Mesenchymal stem cell (in vitro differentiated cells and primary cell): Measurements from ENCODE around the gene GALNT16.

ENCODE experiments used
- DNase-seq: peaks from one replicate; pipeline ENCODE4 v3.0.0-alpha.2; 2013
- H2AFZ ChIP-seq: one replicate; pipeline ENCODE4 v1.6.1; 2013; ENCODE audit warnings: low read depth, mild to moderate bottlenecking, control low read depth, inconsistent platforms, low read length, moderate library complexity
- H2AK5ac ChIP-seq: 2 replicates; pipeline ENCODE4 v1.6.1; 2013; ENCODE audit warnings: low read length, moderate library complexity, mild to moderate bottlenecking, inconsistent platforms; ENCODE audit not compliant: severe bottlenecking
- H2BK120ac ChIP-seq: one replicate; pipeline ENCODE4 v1.6.1; 2013; ENCODE audit warnings: low read depth, mild to moderate bottlenecking, inconsistent platforms, low read length, moderate library complexity
- H2BK12ac ChIP-seq, 2 experiments: one replicate each; pipeline ENCODE4 v1.6.1; 2013; ENCODE audit warnings: inconsistent platforms in 2 of 2, low read length in 2 of 2, mild to moderate bottlenecking in 2 of 2, moderate library complexity in 2 of 2, control low read depth in 1 of 2
- H2BK15ac ChIP-seq: one replicate; pipeline ENCODE4 v1.6.1; 2013; ENCODE audit warnings: mild to moderate bottlenecking, low read depth, inconsistent platforms; ENCODE audit not compliant: poor library complexity, severe bottlenecking
- H2BK5ac ChIP-seq: 2 replicates; pipeline ENCODE4 v1.6.1; 2013; ENCODE audit warnings: low read depth, mild to moderate bottlenecking, low read length, control low read depth, inconsistent platforms; ENCODE audit not compliant: poor library complexity, severe bottlenecking
- H3K14ac ChIP-seq, 2 experiments: one replicate each; pipeline ENCODE4 v1.6.1; 2013; ENCODE audit warnings: inconsistent platforms in 2 of 2, low read length in 2 of 2, control low read depth in 1 of 2, mild to moderate bottlenecking in 1 of 2, moderate library complexity in 1 of 2
- H3K18ac ChIP-seq, 2 experiments: one replicate each; pipeline ENCODE4 v1.6.1; 2013; ENCODE audit warnings: inconsistent platforms in 2 of 2, low read length in 2 of 2, control low read depth in 1 of 2, low read depth in 1 of 2, mild to moderate bottlenecking in 1 of 2
- H3K23ac ChIP-seq, 2 experiments: one replicate each; pipeline ENCODE4 v1.6.1; 2013; ENCODE audit warnings: inconsistent platforms in 2 of 2, low read length in 2 of 2, mild to moderate bottlenecking in 2 of 2, moderate library complexity in 2 of 2, control low read depth in 1 of 2
- H3K27ac ChIP-seq: 2 replicates; pipeline ENCODE4 v1.5.1; 2013; ENCODE audit warnings: mild to moderate bottlenecking, moderate library complexity, low read length, control low read depth, inconsistent platforms; ENCODE audit not compliant: poor library complexity, severe bottlenecking
- H3K27me3 ChIP-seq, 2 experiments: 2 replicates each; pipeline versions ENCODE4 v1.6.1 to v1.7.0; 2013; ENCODE audit warnings: low read length in 2 of 2, mild to moderate bottlenecking in 2 of 2, moderate library complexity in 2 of 2, control low read depth in 1 of 2, inconsistent platforms in 1 of 2; ENCODE audit not compliant: control insufficient read depth in 1 of 2, insufficient read depth in 1 of 2
- H3K36me3 ChIP-seq, 2 experiments: 2 replicates each; pipeline versions ENCODE4 v1.6.1 to v1.7.0; 2013; ENCODE audit warnings: low read length in 2 of 2, control low read depth in 1 of 2, inconsistent platforms in 1 of 2, low read depth in 1 of 2, mild to moderate bottlenecking in 1 of 2; ENCODE audit not compliant: insufficient read depth in 2 of 2, control insufficient read depth in 1 of 2
- H3K4ac ChIP-seq, 2 experiments: one replicate each; pipeline ENCODE4 v1.6.1; 2013; ENCODE audit warnings: inconsistent platforms in 2 of 2, low read length in 2 of 2, mild to moderate bottlenecking in 2 of 2, moderate library complexity in 2 of 2, control low read depth in 1 of 2, low read depth in 1 of 2
- H3K4me1 ChIP-seq: 2 replicates; pipeline ENCODE4 v1.6.1; 2013; ENCODE audit warnings: low read depth, low read length, control low read depth; ENCODE audit not compliant: control insufficient read depth, insufficient read depth
- H3K4me2 ChIP-seq: 2 replicates; pipeline ENCODE4 v1.6.1; 2013; ENCODE audit warnings: low read length, mild to moderate bottlenecking, inconsistent platforms; ENCODE audit not compliant: poor library complexity, severe bottlenecking
- H3K4me3 ChIP-seq, 2 experiments: 2 replicates each; pipeline versions ENCODE4 v1.5.1 to v1.7.0; 2013; ENCODE audit warnings: low read length in 2 of 2, mild to moderate bottlenecking in 2 of 2, control low read depth in 1 of 2, low read depth in 1 of 2; ENCODE audit not compliant: insufficient read depth in 1 of 2
- H3K79me1 ChIP-seq: replicated peaks from 2 replicates; pipeline ENCODE4 v1.6.1; 2013; ENCODE audit warnings: mild to moderate bottlenecking, control low read depth, low read length, inconsistent platforms; ENCODE audit not compliant: poor library complexity, severe bottlenecking
- H3K9ac ChIP-seq: 2 replicates; pipeline ENCODE4 v1.7.0; 2013; ENCODE audit warnings: mild to moderate bottlenecking, low read length, moderate library complexity
- H3K9me3 ChIP-seq: 2 replicates; pipeline ENCODE4 v1.7.0; 2013; ENCODE audit warnings: mild to moderate bottlenecking, low read length; ENCODE audit not compliant: control insufficient read depth
- H4K8ac ChIP-seq: one replicate; pipeline ENCODE4 v1.6.1; 2013; ENCODE audit warnings: inconsistent platforms, mild to moderate bottlenecking, low read length, moderate library complexity
- H4K91ac ChIP-seq: one replicate; pipeline ENCODE4 v1.6.1; 2013; ENCODE audit warnings: mild to moderate bottlenecking, low read length, inconsistent platforms
- WGBS: methylation state at CpG from one replicate; pipeline ENCODE4 v1.1.7; 2013; ENCODE audit warnings: mixed read lengths; 5-methylcytosine and 5-hydroxymethylcytosine counted together

GALNT16 gene

GRCh38 chr14:69350892-69351291, 90.9 kb downstream of the GALNT16 start:
- Histone ChIP-seq H2AK5ac (no peak overlapping the region), H2BK120ac (no peak overlapping the region), H3K23ac (no peak overlapping the region), H3K18ac (no peak overlapping the region), H3K4me2 (no peak overlapping the region), H3K4ac (no peak overlapping the region), H3K9me3 (no peaks in the 10 kb centered on the region), H3K4me1 (peaks cover 12% of the 10 kb centered on the region), H3K4me3 (no peak overlapping the region), H2BK5ac (no peak overlapping the region), H4K8ac (no peak overlapping the region), H3K14ac (no peak overlapping the region), H2AFZ (no peak overlapping the region), H3K79me1 (no peaks in the 10 kb centered on the region), H2BK15ac (no peak overlapping the region), H2BK12ac (no peak overlapping the region), H3K9ac (no peak overlapping the region), H3K27me3 (peaks cover 0 to 52% of the 10 kb centered on the region in 2 experiments), H3K27ac (no peak overlapping the region), H4K91ac (no peak overlapping the region), H3K36me3 (peaks cover 0 to 24% of the 10 kb centered on the region in 2 experiments)
- no peak for DNase-seq
- 68% methylated on average over 4 of the region's 5 CpGs for WGBS

DNA sequence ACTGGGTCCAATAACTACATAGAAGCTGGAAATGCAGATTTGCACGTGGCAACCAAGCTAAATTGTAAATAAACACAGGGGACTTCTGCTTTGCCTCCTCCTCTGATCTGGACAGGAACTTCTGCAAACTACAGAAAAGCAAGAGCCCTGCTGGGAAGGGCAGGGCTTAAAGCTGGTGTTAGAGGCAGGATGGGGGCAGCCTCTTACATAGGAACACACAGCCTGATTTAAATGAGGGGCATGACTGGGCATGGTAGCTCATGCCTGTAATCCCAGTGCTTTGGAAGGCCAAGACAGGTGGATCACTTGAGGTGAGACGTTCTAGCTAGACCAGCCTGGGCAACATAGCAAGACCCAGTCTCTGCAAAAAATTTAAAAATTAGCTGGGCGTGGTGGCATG, 91.4 kb downstream of the GALNT16 start:
- no peak overlapping the region for H3K9ac ChIP-seq
- no peak overlapping the region for H2BK5ac ChIP-seq
- no peak overlapping the region for H3K4ac ChIP-seq
- no peaks in the 10 kb centered on the region for H3K9me3 ChIP-seq
- no peak overlapping the region for H2BK120ac ChIP-seq
- H2AK5ac ChIP-seq = no peak overlapping the region
- no peak for DNase-seq
- no peak overlapping the region for H3K23ac ChIP-seq
- H2BK15ac ChIP-seq = no peak overlapping the region
- H3K27me3 ChIP-seq = peaks cover 0 to 52% of the 10 kb centered on the region in 2 experiments
- no peak overlapping the region for H3K27ac ChIP-seq
- 65% methylated on average over 3 of the region's 3 CpGs for WGBS
- H2BK12ac ChIP-seq = no peak overlapping the region
- no peak overlapping the region for H2AFZ ChIP-seq
- peaks cover 14% of the 10 kb centered on the region for H3K4me1 ChIP-seq
- H3K14ac ChIP-seq = no peak overlapping the region
- no peak overlapping the region for H3K4me3 ChIP-seq
- H3K36me3 ChIP-seq = peaks cover 0 to 24% of the 10 kb centered on the region in 2 experiments
- H3K79me1 ChIP-seq = no peaks in the 10 kb centered on the region
- no peak overlapping the region for H4K8ac ChIP-seq
- H3K4me2 ChIP-seq = no peak overlapping the region
- peak overlapping the region in 1 of 2 experiments; percentile 11 for H3K18ac ChIP-seq
- H4K91ac ChIP-seq = no peak overlapping the region

DNA sequence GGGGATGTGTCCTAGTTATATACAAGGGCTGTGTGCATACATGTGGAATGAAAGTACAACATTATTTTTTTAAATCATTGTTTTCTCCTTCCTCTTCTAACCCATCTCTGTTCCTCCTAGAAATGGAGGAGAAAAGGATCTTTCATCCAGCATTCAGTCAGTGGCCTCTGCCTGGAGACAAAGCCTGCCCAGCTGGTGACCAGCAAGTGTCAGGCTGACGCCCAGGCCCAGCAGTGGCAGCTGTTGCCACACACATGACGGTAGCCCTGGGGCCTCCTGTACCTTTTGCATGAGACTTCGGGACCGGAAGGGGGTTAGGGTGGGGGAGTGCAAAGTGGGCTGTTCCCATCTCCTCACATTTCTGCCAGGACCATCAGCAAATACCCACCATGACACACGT, 92.0 kb downstream of the GALNT16 start:
- Histone ChIP-seq H2BK15ac (no peak overlapping the region), H3K79me1 (no peaks in the 10 kb centered on the region), H3K9me3 (no peaks in the 10 kb centered on the region), H3K14ac (no peak overlapping the region), H3K27ac (no peak overlapping the region), H3K4ac (no peak overlapping the region), H3K4me1 (peaks cover 12% of the 10 kb centered on the region), H4K8ac (no peak overlapping the region), H3K23ac (no peak overlapping the region), H2BK120ac (no peak overlapping the region), H2AK5ac (no peak overlapping the region), H3K18ac (no peak overlapping the region), H3K36me3 (peaks cover 0 to 24% of the 10 kb centered on the region in 2 experiments), H2BK5ac (no peak overlapping the region), H3K4me2 (no peak overlapping the region), H4K91ac (no peak overlapping the region), H3K9ac (no peak overlapping the region), H2AFZ (no peak overlapping the region), H2BK12ac (no peak overlapping the region), H3K27me3 (peaks cover 0 to 48% of the 10 kb centered on the region in 2 experiments), H3K4me3 (no peak overlapping the region)
- DNase-seq = no peak
- 87% methylated on average over 4 of the region's 5 CpGs for whole genome bisulfite sequencing

GRCh38 chr14:69353168-69353567, 93.2 kb downstream of the GALNT16 start:
- Histone ChIP-seq H3K9me3 (no peaks in the 10 kb centered on the region), H2AFZ (no peak overlapping the region), H4K91ac (no peak overlapping the region), H3K4me2 (no peak overlapping the region), H3K18ac (no peak overlapping the region), H3K4ac (no peak overlapping the region), H3K36me3 (peaks cover 0 to 15% of the 10 kb centered on the region in 2 experiments), H2BK15ac (no peak overlapping the region), H3K27me3 (peaks cover 0 to 48% of the 10 kb centered on the region in 2 experiments), H3K4me1 (peaks cover 12% of the 10 kb centered on the region), H3K4me3 (no peak overlapping the region), H2AK5ac (no peak overlapping the region), H3K27ac (no peak overlapping the region), H2BK120ac (no peak overlapping the region), H2BK5ac (no peak overlapping the region), H3K79me1 (no peaks in the 10 kb centered on the region), H4K8ac (no peak overlapping the region), H3K23ac (no peak overlapping the region), H3K9ac (no peak overlapping the region), H3K14ac (no peak overlapping the region), H2BK12ac (no peak overlapping the region)
- DNase-seq = no peak
- 96% methylated on average over 2 of the region's 3 CpGs for WGBS
